Prostate gland (tissue), 2 donors: ENCODE results near the gene SLC25A4.

Source experiments
- CTCF ChIP-seq, 4 experiments: fragments of 200-600 bp in 2 of 4; fragments of 450-650 bp in 2 of 4; sonication (generic) in 2 of 4; IDR thresholded peaks; 1 replicate in 3 of 4; 2 replicates in 1 of 4; pipeline ENCODE4 v1.5.1; 2016 to 2019; ENCODE audit warnings: antibody characterized with exemption in 4 of 4, mild to moderate bottlenecking in 2 of 4, moderate library complexity in 2 of 4
- POLR2AphosphoS5 ChIP-seq: sonication (generic); formaldehyde crosslinking; IDR thresholded peaks from one replicate; pipeline ENCODE4 v1.6.1; 2017; ENCODE audit warnings: antibody characterized with exemption

DNA sequence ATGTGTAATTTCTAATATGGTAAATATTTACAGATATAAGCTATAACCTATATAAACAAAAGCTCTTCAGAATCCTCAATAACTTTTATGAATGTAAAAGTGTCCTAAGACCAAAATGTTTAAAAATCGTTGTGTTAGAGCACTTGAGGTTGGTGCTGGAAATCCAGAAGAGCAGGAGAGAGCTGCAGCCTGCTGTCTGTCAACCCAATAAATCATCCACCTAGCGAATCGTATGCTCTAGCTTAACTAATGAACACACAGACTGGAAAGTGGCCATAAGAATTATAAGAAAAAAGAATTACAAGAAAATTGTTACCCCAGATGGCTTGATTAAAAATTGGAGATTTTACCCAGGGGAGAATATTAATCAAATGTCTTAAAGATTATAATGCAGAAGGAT lies 43.7 kb downstream of the SLC25A4 start:
- no peak for TF ChIP-seq POLR2AphosphoS5
- TF ChIP-seq CTCF (IDR thresholded peaks at IDR 0.05): no peak
